Suprapubic skin (tissue), 4 donors: Measurements from ENCODE around the gene PLPP7. TPM values are rescaled to one million over a fixed set of nuclear protein-coding genes. Genes with fewer than 3 reads are reported as not detected.
A peak's percentile ranks its signal among the peaks of the same experiment; 100 is the strongest.
"Not testable (repeated sequence)": the region's sequence is repeated elsewhere in the genome, so short reads cannot be mapped to it uniquely, and the experiment has no call there.

Experiments
- DNase-seq, 2 donors: peaks; one replicate each; pipeline ENCODE4 v3.0.0-alpha.2; 2019; ENCODE audit warnings: low spot score in 2 of 2
- H3K27ac ChIP-seq: fragments of 200-600 bp; sonication (generic); one replicate; pipeline ENCODE4 v1.5.1; 2019
- H3K27me3 ChIP-seq: fragments of 200-600 bp; sonication (generic); one replicate; pipeline ENCODE4 v1.5.1; 2019
- H3K36me3 ChIP-seq: fragments of 200-600 bp; sonication (generic); one replicate; pipeline ENCODE4 v1.5.1; 2019
- H3K4me1 ChIP-seq: fragments of 200-600 bp; sonication (generic); one replicate; pipeline ENCODE4 v1.5.1; 2019
- H3K4me3 ChIP-seq: fragments of 200-600 bp; sonication (generic); one replicate; pipeline ENCODE4 v1.5.1; 2019; ENCODE audit warnings: mild to moderate bottlenecking
- H3K9me3 ChIP-seq: fragments of 200-600 bp; sonication (generic); one replicate; pipeline ENCODE4 v1.5.1; 2019
- EP300 ChIP-seq: sonication (generic); formaldehyde crosslinking; IDR thresholded peaks from one replicate; pipeline ENCODE4 v1.6.1; 2017; ENCODE audit warnings: antibody characterized with exemption
- POLR2A ChIP-seq, 2 donors: fragments of 450-650 bp; IDR thresholded peaks; one replicate each; pipeline ENCODE4 v1.6.1; 2017; ENCODE audit warnings: antibody characterized with exemption in 2 of 2, mild to moderate bottlenecking in 2 of 2, moderate library complexity in 2 of 2
- POLR2AphosphoS5 ChIP-seq, 3 donors: sonication (generic); formaldehyde crosslinking; IDR thresholded peaks; one replicate each; pipeline ENCODE4 v1.6.1; 2017; ENCODE audit warnings: antibody characterized with exemption in 3 of 3
- WGBS: methylation state at CpG from one replicate; pipeline ENCODE4 v1.1.5; 2018; 5-methylcytosine and 5-hydroxymethylcytosine counted together
- total RNA-seq, 4 donors: library from RNA; depleted of rRNA; stranded (reverse); fragments of >200 nt; gene quantifications; one replicate each; pipeline ENCODE4 v1.1.0, GENCODE V29; 2016
- TF ChIP-seq, protein P1 (sequence below), 2 donors: fragments of 200-600 bp in 1 of 2; fragments of 450-650 bp in 1 of 2; sonication (generic) in 1 of 2; IDR thresholded peaks; one replicate each; pipeline ENCODE4 v1.5.1; 2016 to 2019; ENCODE audit warnings: antibody characterized with exemption in 2 of 2, mild to moderate bottlenecking in 1 of 2, moderate library complexity in 1 of 2

The PLPP7 gene
- total RNA-seq, 4 donors from 2014 or later, result 0.80 to 1.1 (median 0.92) TPM

DNA sequence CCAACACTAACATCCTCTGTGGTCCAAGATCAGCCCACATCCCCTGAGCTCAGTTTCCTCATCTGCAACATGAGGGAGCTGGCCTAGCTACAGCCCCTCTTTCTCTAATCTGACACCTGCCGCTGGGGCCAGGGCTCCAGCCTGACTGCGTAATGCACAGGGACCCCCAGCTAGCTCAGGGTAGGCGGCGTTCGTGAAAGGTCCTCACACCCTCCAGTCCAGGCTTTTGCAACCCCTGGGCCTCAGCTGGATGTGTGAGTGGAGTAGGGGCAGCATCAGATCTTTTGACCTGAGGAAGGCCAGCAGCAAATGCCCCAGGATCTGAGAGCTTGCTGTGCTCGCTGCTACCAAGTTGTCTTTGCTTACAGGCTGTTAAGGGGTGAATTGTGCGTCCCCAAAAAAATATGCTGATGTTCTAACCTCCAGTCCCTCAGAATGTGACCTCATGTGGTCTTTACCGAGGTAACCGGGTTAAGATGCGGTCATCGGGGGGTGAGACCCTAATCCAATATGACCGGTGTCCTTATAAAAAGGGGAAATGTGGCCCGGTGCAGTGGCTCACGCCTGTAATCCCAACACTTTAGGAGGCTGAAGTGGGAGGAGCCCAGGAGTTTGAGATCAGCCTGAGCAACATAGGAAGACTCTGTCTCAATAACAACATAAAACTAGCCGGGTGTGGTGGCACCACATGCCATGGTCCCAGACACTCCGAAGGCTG, 47.8 kb downstream of the PLPP7 start:
- 86% methylated on average over 11 of the region's 16 CpGs for WGBS
- no peaks in the 10 kb centered on the region for H3K4me1 ChIP-seq
- H3K4me3 ChIP-seq, result no peak overlapping the region
- H3K27ac ChIP-seq, result no peak overlapping the region
- peak in 1 of 2 donors; percentile 52 for DNase-seq
- H3K9me3 ChIP-seq, result no peaks in the 10 kb centered on the region
- H3K36me3 ChIP-seq, result no peaks in the 10 kb centered on the region
- no peaks in the 10 kb centered on the region for H3K27me3 ChIP-seq
- TF ChIP-seq, protein P1, sequence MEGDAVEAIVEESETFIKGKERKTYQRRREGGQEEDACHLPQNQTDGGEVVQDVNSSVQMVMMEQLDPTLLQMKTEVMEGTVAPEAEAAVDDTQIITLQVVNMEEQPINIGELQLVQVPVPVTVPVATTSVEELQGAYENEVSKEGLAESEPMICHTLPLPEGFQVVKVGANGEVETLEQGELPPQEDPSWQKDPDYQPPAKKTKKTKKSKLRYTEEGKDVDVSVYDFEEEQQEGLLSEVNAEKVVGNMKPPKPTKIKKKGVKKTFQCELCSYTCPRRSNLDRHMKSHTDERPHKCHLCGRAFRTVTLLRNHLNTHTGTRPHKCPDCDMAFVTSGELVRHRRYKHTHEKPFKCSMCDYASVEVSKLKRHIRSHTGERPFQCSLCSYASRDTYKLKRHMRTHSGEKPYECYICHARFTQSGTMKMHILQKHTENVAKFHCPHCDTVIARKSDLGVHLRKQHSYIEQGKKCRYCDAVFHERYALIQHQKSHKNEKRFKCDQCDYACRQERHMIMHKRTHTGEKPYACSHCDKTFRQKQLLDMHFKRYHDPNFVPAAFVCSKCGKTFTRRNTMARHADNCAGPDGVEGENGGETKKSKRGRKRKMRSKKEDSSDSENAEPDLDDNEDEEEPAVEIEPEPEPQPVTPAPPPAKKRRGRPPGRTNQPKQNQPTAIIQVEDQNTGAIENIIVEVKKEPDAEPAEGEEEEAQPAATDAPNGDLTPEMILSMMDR (IDR thresholded peaks at IDR 0.05), result no peak
- TF ChIP-seq POLR2A (IDR thresholded peaks at IDR 0.05), result no peak

DNA sequence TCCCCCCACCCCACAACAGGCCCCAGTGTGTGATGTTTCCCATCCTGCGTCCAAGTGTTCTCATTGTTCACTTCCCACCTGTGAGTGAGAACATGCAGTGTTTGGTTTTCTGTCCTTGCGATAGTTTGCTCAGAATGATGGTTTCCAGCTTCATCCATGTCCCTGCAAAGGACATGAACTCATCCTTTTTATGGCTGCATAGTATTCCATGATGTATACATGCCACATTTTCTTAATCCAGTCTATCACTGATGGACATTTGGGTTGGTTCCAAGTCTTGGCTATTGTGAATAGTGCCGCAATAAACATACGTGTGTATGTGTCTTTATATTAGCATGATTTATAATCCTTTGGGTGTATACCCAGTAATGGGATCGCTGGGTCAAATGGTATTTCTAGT, 49.7 kb downstream of the PLPP7 start:
- H3K9me3 ChIP-seq, H3K27ac ChIP-seq, H3K4me3 ChIP-seq, H3K4me1 ChIP-seq, H3K36me3 ChIP-seq, DNase-seq, H3K27me3 ChIP-seq: not testable (repeated sequence)
- 94% methylated on average over 5 of the region's 5 CpGs for WGBS

DNA sequence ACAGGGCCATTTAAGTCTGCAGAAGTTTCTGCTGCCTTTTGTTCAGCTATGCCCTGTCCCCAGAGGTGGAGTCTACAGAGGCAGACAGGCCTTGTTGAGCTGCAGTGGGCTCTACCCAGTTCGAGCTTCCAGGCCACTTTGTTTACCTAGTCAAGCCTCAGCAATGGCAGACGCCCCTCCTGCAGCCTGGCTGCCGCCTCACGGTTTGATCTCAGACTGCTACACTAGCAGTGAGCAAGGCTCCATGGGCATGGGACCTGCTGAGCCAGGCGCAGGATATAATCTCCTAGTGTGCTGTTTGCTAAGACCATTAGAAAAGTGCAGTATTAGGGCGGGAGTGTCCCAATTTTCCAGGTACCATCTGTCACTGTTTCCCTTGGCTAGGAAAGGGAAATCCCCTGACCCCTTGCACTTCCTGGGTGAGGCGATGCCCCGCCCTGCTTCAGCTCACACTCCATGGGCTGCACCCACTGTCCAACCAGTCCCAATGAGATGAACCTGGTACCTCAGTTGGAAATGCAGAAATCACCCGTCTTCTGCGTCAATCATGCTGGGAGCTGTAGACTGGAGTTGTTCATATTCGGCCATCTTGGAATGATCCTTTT, 55.5 kb downstream of the PLPP7 start:
- not testable (repeated sequence) for H3K27me3 ChIP-seq, H3K36me3 ChIP-seq, DNase-seq, H3K27ac ChIP-seq, H3K4me3 ChIP-seq, H3K4me1 ChIP-seq, H3K9me3 ChIP-seq
- WGBS, result 93% methylated on average over 8 of the region's 11 CpGs

DNA sequence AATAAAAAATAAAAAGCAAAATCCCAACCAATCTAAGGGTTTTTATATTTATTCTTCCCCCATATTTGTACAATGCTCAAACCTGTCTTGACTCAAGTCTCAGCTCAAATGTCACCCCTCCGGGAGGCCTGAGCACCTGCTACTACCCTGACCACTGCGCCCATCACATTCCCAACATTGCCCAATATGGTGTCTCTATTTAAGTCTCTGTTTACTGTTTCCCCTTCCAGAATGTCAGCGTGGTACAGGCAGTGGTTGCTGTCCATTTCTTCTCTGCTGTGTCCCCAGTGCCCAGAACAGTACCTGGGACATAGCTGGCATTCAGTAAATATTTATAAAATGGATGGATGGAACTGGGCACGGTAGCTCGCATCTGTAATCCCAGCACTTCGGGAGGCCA, 57.0 kb downstream of the PLPP7 start:
- Histone ChIP-seq H3K4me3 (no peak overlapping the region), H3K27ac (no peak overlapping the region), H3K27me3 (no peaks in the 10 kb centered on the region), H3K36me3 (no peaks in the 10 kb centered on the region), H3K4me1 (peaks cover 9% of the 10 kb centered on the region), H3K9me3 (no peaks in the 10 kb centered on the region)
- no peak for TF ChIP-seq EP300
- TF ChIP-seq POLR2A (IDR thresholded peaks at IDR 0.05), result no peak
- no peak for TF ChIP-seq POLR2AphosphoS5 (IDR thresholded peaks at IDR 0.05)
- TF ChIP-seq, protein P1 (IDR thresholded peaks at IDR 0.05), result no peak
- 90% methylated on average over 6 of the region's 6 CpGs for WGBS
- DNase-seq, result no peak

DNA sequence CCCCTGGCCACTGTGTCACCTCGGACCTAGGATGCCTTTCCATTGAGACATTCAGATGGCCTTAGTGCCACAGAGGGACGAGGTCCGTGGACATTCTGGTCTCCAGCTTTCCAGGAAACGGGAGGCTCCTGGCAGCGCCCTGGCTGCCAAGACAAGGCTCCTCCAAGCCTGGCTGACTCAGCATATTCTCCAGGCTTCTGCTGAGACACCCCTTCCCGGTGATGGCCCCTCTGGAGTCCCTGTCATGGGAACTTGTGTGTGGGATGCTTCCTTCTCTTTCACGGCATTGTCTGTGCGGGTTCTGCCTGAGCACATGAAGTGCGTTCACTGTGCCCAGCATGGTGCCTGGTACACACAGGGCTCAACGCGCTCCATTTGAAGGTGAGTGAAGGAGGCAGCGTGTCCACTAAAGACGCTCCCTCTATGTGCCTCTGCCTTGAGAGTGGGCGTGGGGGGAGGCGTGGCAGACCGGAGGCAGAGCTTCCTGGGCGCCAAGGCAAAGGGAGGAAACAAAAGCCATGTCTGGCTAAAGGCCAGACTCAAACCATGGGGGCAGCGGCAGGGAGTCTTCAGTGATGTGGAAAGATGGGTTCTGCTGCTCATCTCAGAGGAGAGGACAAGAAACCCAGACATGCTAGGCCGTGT, 58.0 kb downstream of the PLPP7 start:
- Histone ChIP-seq H3K27me3 (no peaks in the 10 kb centered on the region), H3K36me3 (no peaks in the 10 kb centered on the region), H3K4me3 (no peak overlapping the region), H3K4me1 (peaks cover 9% of the 10 kb centered on the region), H3K9me3 (no peaks in the 10 kb centered on the region), H3K27ac (no peak overlapping the region)
- peak in 1 of 2 donors; percentile 43 for DNase-seq
- 69% methylated on average over 16 of the region's 19 CpGs for WGBS
- TF ChIP-seq EP300, result no peak
- TF ChIP-seq, protein P1 (IDR thresholded peaks at IDR 0.05), result no peak
- no peak for TF ChIP-seq POLR2A (IDR thresholded peaks at IDR 0.05)
- TF ChIP-seq POLR2AphosphoS5 (IDR thresholded peaks at IDR 0.05), result no peak

DNA sequence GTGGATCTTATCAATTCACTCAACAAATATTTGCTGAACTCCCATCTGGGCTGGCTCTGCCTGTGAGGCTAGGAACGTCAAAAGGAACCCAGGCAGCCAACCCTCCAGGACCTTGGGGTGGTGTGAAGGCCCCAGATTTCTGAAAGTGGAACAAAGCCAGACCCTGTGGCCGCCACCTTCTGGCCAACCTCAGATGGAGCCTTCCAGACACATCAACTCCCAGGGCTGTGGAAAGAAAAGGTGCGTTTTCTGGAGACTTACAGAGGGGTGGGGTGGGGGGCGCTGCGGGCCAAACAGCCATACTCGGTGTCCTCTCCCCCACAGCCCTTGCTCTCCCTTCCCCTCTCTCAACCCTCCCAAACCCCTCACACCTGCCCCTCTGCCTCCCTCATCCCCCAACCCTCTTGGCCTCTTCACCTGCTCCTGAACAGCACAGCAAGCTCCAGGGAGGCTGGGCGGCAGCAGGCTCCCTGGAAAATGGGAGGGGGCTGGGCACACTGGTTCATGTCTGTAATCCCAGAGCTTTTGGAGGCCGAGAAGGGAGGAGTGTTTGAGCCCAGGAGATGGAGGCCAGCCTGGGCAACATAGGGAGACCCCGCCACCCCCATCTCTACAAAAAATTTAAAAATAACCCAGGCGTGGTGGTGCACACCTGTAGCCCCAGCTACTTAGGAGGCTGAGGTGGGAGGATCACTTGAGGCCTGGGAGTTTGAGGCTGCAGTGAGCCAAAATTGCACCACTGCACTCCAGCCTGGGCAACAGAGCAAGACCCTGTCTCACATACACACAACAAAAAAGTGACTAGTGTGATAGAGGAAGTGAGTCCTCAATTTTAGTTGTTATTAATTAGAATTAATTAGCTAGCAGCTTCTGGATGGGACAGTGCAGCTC, 59.4 kb downstream of the PLPP7 start:
- WGBS, result 86% methylated on average over 10 of the region's 10 CpGs
- no peaks in the 10 kb centered on the region for H3K27me3 ChIP-seq
- no peak overlapping the region for H3K4me3 ChIP-seq
- no peaks in the 10 kb centered on the region for H3K9me3 ChIP-seq
- peak in 1 of 2 donors; percentile 49 for DNase-seq
- no peak overlapping the region for H3K27ac ChIP-seq
- no peak for TF ChIP-seq EP300
- no peak for TF ChIP-seq POLR2A (IDR thresholded peaks at IDR 0.05)
- no peak for TF ChIP-seq POLR2AphosphoS5 (IDR thresholded peaks at IDR 0.05)
- TF ChIP-seq, protein P1 (IDR thresholded peaks at IDR 0.05), result no peak
- no peaks in the 10 kb centered on the region for H3K36me3 ChIP-seq
- peaks cover 9% of the 10 kb centered on the region for H3K4me1 ChIP-seq
